HPDE6-E6E7 (cell line): ENCODE results near the gene AUH.
"Not testable (repeated sequence)": the region's sequence is repeated elsewhere in the genome, so short reads cannot be mapped to it uniquely, and the experiment has no call there.

ENCODE experiments used
- DNase-seq: peaks from one replicate; pipeline ENCODE4 v3.0.0; 2011; ENCODE audit warnings: missing footprints; ENCODE audit errors: extremely low spot score

Gene AUH, protein sequence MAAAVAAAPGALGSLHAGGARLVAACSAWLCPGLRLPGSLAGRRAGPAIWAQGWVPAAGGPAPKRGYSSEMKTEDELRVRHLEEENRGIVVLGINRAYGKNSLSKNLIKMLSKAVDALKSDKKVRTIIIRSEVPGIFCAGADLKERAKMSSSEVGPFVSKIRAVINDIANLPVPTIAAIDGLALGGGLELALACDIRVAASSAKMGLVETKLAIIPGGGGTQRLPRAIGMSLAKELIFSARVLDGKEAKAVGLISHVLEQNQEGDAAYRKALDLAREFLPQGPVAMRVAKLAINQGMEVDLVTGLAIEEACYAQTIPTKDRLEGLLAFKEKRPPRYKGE

GRCh38 chr9:91361291-91362050, at the start of gene AUH:
AUH (minus strand) TSS chr9:91361918; CDS start chr9:91361889, 29 bp downstream.
- DNase-seq, result peak; percentile 92

GRCh38 chr9:91411096-91411771, 49.5 kb upstream of the AUH start:
- no peak for DNase-seq

- no peak for DNase-seq
Observed at GRCh38 chr9:91410161-91410560, 48.4 kb upstream of the AUH start.

- no peak for DNase-seq
Observed at GRCh38 chr9:91408475-91408874, 46.8 kb upstream of the AUH start.

GRCh38 chr9:91407580-91408318, 46.0 kb upstream of the AUH start:
- no peak for DNase-seq

- no peak for DNase-seq
Observed at GRCh38 chr9:91405343-91406077, 43.8 kb upstream of the AUH start.

DNA sequence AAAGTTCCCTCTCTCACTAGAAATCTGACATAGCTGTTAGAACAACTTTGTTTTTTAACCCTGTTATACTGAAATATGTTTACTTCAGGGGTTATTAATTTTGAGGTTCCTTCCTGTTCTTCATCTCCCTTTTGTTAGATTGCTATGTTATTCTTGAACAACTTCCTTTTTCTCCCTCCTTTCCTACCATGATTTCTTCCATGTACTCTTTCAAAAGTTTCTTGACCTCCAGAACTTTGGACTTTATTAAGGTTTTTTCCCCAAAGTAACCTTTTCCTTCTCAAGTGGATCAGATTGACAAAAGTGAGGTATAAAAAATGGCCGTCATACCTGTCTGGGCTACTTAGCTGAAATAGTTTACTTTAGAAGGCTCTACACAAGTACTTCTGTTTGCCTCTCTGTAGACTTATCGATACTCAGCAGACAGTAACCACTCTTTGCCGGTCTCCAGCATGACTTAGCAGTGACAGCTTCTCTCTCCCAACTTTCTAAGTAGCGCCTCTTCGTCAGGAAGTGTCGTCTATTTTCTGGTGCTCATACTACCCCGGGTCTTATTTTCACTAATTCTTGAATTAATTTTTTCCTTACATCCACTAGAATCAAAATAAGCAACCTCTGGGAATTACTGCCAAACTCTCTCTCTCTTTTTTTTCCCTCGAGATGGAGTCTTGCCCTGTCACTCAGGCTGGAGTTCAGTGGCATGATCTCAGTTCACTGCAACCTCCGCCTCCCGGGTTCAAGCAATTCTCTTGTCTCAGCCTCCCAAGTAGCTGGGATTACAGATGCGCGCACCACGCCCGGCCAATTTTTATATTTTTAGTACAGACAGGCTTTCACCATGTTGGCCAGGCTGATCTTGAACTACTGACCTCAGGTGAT, 42.2 kb upstream of the AUH start:
- DNase-seq, result no peak

DNA sequence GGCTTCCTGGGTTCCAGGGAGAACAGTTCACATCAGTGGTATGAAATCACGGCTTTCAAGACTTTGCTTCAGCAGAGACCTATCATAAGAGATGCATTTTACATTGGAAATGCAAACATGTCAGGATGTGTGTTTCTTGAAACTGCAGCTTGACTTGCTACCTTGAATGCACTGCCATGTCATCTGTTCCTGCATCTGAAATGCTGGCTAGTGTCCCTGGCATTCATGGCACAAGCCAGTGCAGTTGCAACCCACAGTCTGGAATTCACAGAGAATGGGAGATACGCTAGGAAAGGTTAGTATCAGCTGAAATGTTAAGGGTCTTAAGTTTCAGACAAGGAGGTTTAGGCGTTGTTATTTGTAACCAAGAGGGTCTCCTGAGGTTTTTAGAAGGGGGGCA, 37.2 kb upstream of the AUH start:
- DNase-seq, result no peak

DNA sequence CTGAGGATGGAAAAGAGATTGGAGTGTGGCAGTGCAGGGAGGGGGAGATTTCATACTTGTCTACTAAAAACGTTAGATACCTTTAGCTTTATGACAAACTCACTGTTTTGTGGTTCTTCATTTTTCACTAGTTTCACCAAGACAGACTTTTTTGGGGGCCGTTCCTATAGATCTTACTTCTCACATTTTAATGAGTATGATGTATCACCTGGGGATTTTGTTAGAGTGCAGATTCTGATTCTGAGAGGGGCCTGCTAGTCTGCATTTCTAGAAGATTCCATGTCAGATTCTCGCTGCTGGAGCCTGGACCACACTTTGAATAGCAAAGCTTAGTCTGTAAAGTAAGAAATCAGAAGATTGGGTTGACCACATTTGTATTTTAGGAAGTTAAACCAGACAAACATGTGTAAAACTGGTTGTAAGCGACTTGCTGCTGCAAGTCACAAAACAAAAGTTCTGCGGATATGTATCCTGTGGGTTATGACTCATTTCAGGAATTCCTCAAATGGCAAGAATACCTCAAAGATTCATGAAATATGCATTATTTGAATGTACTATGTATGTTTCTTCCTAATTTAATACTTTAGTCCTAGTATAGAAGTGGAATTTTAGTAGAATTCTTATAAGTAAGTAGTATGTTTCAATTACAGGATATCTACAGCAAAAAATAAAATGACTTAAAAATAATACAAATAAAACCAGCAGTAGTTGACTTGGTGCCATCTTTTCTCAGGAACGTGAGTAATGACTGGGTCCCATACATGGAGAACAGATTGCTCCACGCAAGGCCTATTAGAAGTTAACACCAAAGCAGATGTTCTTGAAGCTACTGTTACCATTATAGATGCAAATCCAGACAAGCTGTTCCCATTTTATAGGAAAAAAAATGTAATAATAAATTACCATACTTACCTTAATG, 34.1 kb upstream of the AUH start:
- DNase-seq, result peak; percentile 44

DNA sequence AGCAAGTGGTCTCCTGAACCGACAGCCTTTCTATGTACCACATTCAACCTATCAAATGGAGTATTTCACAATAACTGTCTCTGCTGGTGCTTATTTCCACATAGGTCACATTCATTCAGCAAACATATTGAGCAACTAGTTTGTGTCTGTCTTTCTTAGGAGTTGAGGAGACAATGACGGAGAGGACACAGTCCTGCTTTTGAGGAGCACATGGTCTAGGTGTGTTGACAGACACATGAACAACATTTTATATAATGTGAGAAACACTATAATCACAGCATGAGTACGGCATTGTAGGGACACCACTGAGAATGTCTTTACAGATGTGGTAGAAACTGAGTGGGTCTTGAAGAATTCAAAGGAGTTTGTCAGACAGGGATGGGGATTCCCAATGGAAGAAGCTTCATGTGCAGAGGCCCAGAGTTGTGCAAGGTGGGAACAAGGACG, 33.4 kb upstream of the AUH start:
- DNase-seq, result peak; percentile 40

GRCh38 chr9:91393826-91394225, 32.1 kb upstream of the AUH start:
- no peak for DNase-seq

DNA sequence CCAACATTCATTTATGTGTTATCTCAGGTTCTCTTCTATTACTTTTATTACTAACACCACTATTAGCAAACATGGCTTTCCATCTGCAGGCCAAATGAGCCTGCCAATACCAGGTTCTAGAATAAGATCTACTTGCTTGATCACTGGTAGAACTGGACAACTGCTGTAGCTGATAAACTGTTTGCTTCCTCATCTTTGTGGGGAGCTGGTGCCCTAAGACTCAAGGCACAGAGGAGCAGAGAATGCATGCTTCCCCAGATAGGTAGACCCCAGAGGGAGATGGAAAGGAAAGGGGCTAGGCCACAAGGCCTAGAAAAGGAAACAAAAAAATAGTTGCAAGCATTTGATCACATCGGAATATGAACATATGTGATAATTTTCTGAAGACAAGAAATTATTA, 30.7 kb upstream of the AUH start:
- no peak for DNase-seq

DNA sequence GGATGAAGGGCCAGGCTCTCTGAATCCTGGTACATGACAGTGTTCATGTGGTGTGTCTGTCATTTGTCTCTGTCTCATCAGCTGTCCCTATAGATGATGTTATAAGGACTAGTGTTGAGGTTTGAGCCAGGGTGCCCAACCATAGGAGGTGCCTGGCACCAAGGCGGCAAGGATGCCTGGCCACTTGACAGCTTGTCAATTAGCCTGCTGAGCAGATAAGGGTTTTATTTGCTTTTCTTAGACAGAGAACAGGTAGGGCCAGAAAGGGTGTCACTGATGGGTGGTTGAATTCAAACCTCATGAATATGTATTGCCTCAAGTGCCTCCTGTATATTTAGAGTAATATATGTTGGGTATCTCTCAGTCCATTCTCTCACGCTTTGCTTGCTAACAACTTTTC, 30.1 kb upstream of the AUH start:
- no peak for DNase-seq

DNA sequence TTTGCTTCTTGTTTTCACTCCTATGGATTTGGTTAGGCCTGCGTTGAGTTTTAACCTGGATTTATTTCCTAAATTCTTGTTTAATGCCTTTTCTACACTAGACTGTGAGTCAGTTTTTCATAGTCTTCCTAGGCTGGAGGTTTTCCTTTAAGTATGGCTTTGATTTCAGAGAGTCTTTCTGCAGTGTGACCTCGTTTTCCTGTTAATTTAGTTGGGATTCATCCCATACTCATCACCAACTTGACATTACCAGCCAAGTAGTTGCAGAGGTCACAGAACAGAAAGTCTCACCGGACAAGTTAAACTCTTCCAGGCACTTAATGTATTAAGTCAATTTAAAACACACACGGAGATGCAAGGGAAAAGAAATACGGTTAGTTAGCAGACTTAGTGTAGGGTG, 29.7 kb upstream of the AUH start:
- DNase-seq, result no peak

DNA sequence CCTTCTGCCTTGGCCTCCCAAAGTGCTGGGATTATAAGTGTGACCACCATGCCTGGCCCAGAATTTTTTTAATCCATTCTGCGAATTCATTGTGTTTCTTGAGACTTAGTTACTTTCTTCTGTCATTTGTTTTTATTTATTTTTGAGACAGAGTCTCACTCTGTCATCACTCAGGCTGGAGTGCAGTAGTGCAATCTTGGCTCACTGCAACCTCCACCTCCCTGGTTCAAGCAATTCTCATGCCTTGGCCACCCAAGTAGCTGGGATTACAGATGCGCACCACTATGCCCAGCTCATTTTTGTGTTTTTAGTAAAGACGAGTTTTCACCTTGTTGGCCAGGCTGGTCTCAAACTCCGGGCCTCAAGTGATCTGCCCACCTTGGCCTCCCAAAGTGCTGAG, 28.0 kb upstream of the AUH start:
- DNase-seq, result not testable (repeated sequence)

DNA sequence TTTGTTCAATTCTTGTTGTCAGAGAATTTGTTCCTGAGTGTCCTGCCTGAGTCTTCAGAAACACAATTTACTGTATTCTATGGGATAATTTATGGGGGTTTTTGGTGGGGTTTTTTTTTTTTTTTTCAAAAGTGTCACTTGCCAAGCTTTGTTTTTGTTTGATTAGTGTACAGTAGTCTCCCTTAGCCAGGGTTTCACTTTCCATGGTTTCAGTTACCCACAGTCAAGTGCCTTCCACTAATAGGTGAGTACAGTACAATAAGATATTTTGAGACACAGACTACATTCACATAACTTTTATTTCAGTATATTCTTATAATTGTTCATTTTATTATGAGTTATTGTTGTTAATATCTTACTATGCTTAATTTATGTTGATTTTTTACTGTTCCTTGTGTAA, 25.0 kb upstream of the AUH start:
- no peak for DNase-seq

GRCh38 chr9:91384954-91385353, 23.2 kb upstream of the AUH start:
- DNase-seq, result no peak

- no peak for DNase-seq
Observed at GRCh38 chr9:91383577-91383976, 21.9 kb upstream of the AUH start.

GRCh38 chr9:91382298-91382697, 20.6 kb upstream of the AUH start:
- DNase-seq, result no peak
